Pons (tissue), 1 donor: ENCODE data around the gene SETD3.

Source experiments
- DNase-seq: peaks from one replicate; pipeline ENCODE4 v3.0.0-alpha.2; 2016; ENCODE audit warnings: low spot score

SETD3 gene

GRCh38 chr14:99393059-99393655 lies 87.5 kb downstream of the SETD3 start:
- DNase-seq = no peak

DNA sequence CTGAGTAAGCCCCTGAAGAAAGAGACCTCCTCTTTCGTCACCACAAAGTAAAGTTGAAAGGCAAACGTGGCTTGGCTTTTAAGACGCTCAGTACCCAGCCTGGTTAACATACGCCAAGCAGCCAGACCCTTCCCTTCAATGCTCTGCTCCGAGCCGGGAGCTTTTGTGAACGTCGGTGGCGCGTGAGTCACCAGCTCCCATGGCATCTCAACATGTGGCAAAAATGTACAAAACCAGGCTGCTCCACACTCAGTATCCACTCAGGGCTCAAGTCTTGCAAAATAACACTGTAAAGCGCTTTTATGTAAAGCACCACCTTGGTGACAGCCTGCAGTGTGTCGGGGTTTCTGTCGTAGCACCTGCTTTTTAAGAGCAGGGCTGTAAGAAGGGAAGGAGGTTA lies 89.0 kb downstream of the SETD3 start:
- no peak for DNase-seq

DNA sequence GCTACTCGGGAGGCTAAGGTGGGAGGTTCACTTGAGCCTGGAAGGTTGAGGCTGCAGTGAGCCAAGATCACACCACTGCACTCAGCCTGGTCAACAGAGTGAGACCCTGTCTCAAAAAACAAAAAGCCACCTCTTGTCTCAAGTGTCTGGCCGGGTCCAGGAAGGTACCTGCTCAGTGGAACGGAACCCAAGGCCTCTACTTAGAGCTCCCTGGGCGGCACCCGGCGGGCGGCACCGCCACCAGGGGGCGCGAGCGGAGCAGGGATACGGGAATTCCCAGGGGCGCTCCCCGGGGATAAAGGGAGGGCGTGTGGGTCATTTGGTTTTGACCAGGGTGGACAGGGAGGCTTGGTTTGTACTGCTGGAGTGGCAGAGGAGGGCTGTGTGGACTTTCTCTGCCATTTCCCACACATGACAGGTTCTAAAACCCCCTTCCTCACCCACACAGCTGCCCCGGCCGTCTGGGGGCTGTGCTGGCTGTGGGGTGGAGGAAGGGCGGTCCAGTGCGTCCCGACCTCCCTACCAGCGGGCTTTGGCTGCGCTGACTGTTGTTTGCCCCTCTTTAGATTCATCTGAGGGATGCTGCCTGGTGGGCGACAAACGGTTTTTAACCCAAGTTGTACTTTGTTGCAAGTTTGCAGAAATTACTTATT lies 91.4 kb downstream of the SETD3 start:
- no peak for DNase-seq

- DNase-seq = no peak
Measured at GRCh38 chr14:99388286-99388685, 92.4 kb downstream of the SETD3 start.

GRCh38 chr14:99387880-99388279 lies 92.8 kb downstream of the SETD3 start:
- DNase-seq = no peak

- DNase-seq = no peak
Measured at GRCh38 chr14:99384450-99385417, 95.9 kb downstream of the SETD3 start.

- DNase-seq = no peak
Measured at GRCh38 chr14:99383472-99384449, 96.9 kb downstream of the SETD3 start.

- no peak for DNase-seq
Measured at GRCh38 chr14:99382781-99383471, 97.7 kb downstream of the SETD3 start.

DNA sequence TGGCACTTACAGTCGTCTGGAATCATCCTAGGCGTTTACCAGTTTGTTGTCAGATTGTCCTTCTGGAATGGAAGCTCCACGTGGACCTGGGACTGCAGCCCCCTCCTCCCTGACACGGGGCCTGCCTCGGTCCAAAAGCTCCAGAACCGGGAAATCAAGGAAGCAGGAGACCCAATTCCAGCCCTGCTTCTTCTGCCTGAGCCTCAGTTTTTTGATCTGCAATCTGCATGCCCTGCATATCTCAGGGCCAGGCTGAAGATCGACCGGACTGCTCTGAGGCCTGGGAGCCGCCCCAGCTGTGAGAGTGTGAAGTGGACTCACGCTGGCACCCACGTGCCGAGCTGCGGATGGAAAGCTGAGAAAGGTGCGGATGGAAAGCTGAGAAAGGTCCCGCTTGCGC lies 98.6 kb downstream of the SETD3 start:
- DNase-seq = no peak

DNA sequence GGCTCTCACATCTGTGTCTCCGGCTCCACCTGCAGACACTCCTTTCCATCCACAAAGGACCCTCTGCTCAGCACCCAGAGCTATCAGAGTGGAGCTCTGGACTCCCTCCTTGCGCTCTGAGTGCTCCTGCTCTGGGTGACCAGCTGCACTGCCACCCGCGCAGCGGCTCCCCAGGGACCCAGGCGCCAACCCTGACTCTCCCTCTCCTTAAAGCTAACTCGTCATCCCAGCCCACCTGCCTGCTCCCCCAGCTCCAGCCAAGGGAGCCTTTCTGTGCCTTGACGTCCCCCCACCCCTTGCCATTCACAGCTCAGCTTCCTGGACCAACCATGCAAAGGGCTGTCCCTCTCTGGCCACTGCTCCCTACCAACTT lies 99.0 kb downstream of the SETD3 start:
- no peak for DNase-seq

- DNase-seq = no peak
Measured at GRCh38 chr14:99380991-99381687, 99.5 kb downstream of the SETD3 start.

DNA sequence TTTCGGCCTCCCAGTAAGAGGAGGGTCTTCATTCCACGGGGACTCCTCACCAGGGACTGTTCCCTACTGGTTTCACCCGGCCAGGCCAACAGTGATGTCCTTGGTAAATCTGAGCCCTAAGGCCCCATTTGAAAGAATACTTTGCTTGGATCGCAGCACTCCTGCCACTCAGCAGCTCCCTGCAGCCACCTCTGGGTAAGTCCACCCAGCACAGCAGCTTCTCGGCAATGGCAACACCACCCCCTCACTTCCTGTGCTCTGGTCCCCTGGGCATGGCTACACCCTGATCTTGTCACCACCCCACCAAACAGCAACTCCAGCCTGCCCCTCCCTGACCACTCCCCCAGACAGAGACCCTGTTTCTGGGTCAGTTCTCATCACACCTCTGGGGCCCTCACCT lies 100.3 kb downstream of the SETD3 start:
- DNase-seq = no peak

DNA sequence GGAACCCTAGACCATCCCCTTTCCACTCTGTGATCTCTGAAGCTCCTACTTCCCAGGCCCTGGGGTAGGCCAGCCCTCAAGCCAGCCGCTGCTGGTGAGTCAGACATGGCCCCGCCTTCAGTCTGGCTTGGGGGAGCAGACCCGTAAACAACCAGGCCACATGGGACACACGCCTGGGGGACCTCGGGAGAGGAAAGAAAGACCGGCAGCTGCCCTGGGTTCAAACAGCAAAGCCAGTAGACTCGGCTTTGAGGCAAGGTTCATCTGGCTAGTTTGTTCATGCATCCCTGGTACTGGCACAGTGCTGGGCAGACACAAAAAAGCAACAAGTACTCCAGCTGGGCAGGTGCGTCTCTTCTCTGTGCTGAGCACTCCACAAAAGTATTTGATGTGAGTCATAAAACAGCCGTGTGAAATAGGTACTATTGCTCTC lies 101.9 kb downstream of the SETD3 start:
- no peak for DNase-seq

GRCh38 chr14:99377951-99378350 lies 102.7 kb downstream of the SETD3 start:
- no peak for DNase-seq

- no peak for DNase-seq
Measured at GRCh38 chr14:99374964-99375363, 105.7 kb downstream of the SETD3 start.

- no peak for DNase-seq
Measured at GRCh38 chr14:99363616-99364290, 116.9 kb downstream of the SETD3 start.

- no peak for DNase-seq
Measured at GRCh38 chr14:99363051-99363450, 117.6 kb downstream of the SETD3 start.

- no peak for DNase-seq
Measured at GRCh38 chr14:99361596-99362215, 119.0 kb downstream of the SETD3 start.
